ENCODE data around the gene MLC1. TPM values are rescaled to one million over a fixed set of nuclear protein-coding genes. Genes with fewer than 3 reads are reported as not detected.

The MLC1 gene
- 1 to 10 TPM in 1 of 2 donors, under 1 TPM in 1; 0.33 to 9.4 TPM for total RNA-seq
- under 1 TPM in 1 of 2 donors, not detected in 1; 0.13 TPM for polyA plus RNA-seq

DNA sequence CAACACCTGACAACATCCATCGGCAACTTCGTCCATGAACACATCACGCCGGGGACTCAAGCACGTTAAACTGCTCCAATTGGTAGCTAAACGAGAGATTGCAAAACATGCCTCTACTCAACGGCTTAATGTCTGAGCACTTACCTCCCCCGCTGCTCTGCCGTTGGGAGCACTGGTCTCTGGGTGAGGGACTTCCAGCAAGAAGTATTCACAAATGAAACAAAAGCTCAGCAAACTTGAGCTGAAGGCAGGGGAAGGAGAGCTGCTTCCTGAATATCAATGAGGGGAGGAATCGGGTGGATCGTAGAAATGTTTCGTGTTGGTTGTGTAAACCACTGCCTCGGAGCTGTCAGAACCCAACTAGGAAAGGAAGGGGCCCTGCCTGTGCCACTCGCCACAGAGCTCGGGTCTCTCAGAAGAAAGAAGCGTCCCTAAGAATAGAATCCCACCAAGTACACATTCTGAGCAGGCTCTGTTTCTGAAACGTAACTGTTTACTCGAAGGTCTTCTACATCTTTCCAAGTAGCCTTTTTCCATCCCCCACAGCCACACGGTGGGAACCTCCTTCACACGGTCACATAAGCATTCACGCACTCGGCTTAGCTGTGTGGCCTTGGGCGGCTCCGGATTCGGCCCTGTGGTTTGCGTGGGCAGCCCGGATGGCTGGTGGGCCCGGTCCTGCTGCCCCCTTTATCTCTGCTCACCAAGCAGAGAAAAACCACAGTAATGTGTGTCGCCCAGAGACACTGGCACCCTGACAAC is at the start of gene MLC1:
Gene MLC1, minus strand, starts transcription at position 216 of the 762 bp plus-strand sequence. CDS start 524 bp downstream, outside the sequence.
- WGBS: 57% methylated on average over 29 of the region's 29 CpGs
- no peaks in the 10 kb centered on the region for H3K4me1 ChIP-seq (ENCODE audit: control insufficient read depth in 4 of 4, insufficient read depth in 4 of 4, low read length in 3 of 4)
- H3K9me3 ChIP-seq (ENCODE audit: control insufficient read depth in 4 of 4, low read length in 3 of 4): no peaks in the 10 kb centered on the region
- H3K27ac ChIP-seq (ENCODE audit: low read depth in 1 of 2, low read length in 2 of 2): no peak within 1 kb of the TSS
- H3K27me3 ChIP-seq (ENCODE audit: control insufficient read depth in 4 of 4, insufficient read depth in 4 of 4, low read length in 3 of 4): peaks cover 0 to 2% (median 0%) of the 10 kb centered on the region in 4 donors
- no peak within 1 kb of the TSS for H3K4me3 ChIP-seq (ENCODE audit: low read depth in 1 of 3, low read length in 3 of 3)
- DNase-seq (ENCODE audit: low spot score): no peak
- no peak for TF ChIP-seq EGR1 (IDR thresholded peaks at IDR 0.05; ENCODE audit: low read depth in 2 of 2)
- no peak for TF ChIP-seq RAD21 (IDR thresholded peaks at IDR 0.05)
- TF ChIP-seq RXRA (IDR thresholded peaks at IDR 0.05): no peak
- TF ChIP-seq YY1 (IDR thresholded peaks at IDR 0.05): no peak
- TF ChIP-seq HNF4G (IDR thresholded peaks at IDR 0.05): no peak
- TF ChIP-seq TAF1 (conservative IDR thresholded peaks at IDR 0.05): no peak
- TF ChIP-seq, protein P1, sequence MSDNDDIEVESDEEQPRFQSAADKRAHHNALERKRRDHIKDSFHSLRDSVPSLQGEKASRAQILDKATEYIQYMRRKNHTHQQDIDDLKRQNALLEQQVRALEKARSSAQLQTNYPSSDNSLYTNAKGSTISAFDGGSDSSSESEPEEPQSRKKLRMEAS (IDR thresholded peaks at IDR 0.05): no peak
- no peak within 1 kb of the TSS for H3K9ac ChIP-seq (ENCODE audit: low read depth in 1 of 2, low read length in 2 of 2)
- no peaks in the 10 kb centered on the region for H3K36me3 ChIP-seq (ENCODE audit: control insufficient read depth in 4 of 4, insufficient read depth in 3 of 4, low read depth in 1 of 4, low read length in 3 of 4)

DNA sequence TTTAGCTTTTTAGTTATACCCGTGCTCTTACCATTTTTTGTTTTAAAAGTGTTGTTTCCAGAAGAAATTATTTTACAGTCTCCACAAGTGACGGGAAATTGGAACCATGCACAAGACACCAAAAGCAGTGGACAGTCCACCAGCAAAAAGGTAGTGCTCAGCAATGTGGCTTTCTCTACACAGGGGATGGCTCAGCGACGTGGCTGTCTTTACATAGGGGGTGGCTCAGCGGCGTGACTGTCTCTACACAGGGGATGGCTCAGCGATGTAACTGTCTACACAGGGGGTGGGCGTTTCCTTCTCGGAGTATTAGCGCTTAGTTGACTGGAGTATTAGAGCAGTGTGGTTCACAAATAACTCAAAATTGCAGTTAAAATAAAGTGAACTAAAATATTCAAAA is 49.3 kb upstream of the MLC1 start:
- no peaks in the 10 kb centered on the region for H3K9me3 ChIP-seq (ENCODE audit: control insufficient read depth in 4 of 4, low read length in 3 of 4)
- TF ChIP-seq YY1 (IDR thresholded peaks at IDR 0.05): no peak
- no peak for DNase-seq (ENCODE audit: low spot score)
- no peaks in the 10 kb centered on the region for H3K36me3 ChIP-seq (ENCODE audit: control insufficient read depth in 4 of 4, insufficient read depth in 3 of 4, low read depth in 1 of 4, low read length in 3 of 4)
- no peaks in the 10 kb centered on the region for H3K27me3 ChIP-seq (ENCODE audit: control insufficient read depth in 4 of 4, insufficient read depth in 4 of 4, low read length in 3 of 4)
- H3K4me1 ChIP-seq (ENCODE audit: control insufficient read depth in 4 of 4, insufficient read depth in 4 of 4, low read length in 3 of 4): no peaks in the 10 kb centered on the region
- H3K9ac ChIP-seq (ENCODE audit: low read depth in 1 of 2, low read length in 2 of 2): no peak overlapping the region
- H3K4me3 ChIP-seq (ENCODE audit: low read depth in 1 of 3, low read length in 3 of 3): no peak overlapping the region
- no peak overlapping the region for H3K27ac ChIP-seq (ENCODE audit: low read depth in 1 of 2, low read length in 2 of 2)
- WGBS: 79% methylated on average over 10 of the region's 10 CpGs

DNA sequence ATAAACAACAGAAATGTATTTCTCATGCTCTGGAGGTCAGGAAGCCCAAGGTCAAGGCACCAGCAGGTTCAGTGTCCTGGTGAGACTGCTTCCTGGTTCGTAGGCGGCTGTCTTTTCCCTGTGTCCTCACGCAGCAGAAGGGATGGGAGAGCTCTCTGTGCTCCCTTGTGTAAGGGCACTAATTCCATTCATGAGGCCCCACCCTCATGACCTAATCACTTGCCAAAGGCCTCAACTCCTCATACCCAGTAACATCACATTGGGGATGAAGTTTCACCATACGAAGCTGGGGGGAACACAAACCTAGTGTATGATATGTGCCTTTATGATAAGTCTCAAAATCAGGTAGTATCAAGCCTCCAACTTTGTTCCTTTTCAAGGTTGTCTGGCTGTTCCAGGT is 46.7 kb upstream of the MLC1 start:
- H3K36me3 ChIP-seq (ENCODE audit: control insufficient read depth in 4 of 4, insufficient read depth in 3 of 4, low read depth in 1 of 4, low read length in 3 of 4): no peaks in the 10 kb centered on the region
- no peaks in the 10 kb centered on the region for H3K9me3 ChIP-seq (ENCODE audit: control insufficient read depth in 4 of 4, low read length in 3 of 4)
- no peak overlapping the region for H3K4me3 ChIP-seq (ENCODE audit: low read depth in 1 of 3, low read length in 3 of 3)
- 96% methylated on average over 4 of the region's 4 CpGs for WGBS
- H3K4me1 ChIP-seq (ENCODE audit: control insufficient read depth in 4 of 4, insufficient read depth in 4 of 4, low read length in 3 of 4): no peaks in the 10 kb centered on the region
- no peak for DNase-seq (ENCODE audit: low spot score)
- no peak overlapping the region for H3K9ac ChIP-seq (ENCODE audit: low read depth in 1 of 2, low read length in 2 of 2)
- H3K27ac ChIP-seq (ENCODE audit: low read depth in 1 of 2, low read length in 2 of 2): no peak overlapping the region
- TF ChIP-seq, protein P2, sequence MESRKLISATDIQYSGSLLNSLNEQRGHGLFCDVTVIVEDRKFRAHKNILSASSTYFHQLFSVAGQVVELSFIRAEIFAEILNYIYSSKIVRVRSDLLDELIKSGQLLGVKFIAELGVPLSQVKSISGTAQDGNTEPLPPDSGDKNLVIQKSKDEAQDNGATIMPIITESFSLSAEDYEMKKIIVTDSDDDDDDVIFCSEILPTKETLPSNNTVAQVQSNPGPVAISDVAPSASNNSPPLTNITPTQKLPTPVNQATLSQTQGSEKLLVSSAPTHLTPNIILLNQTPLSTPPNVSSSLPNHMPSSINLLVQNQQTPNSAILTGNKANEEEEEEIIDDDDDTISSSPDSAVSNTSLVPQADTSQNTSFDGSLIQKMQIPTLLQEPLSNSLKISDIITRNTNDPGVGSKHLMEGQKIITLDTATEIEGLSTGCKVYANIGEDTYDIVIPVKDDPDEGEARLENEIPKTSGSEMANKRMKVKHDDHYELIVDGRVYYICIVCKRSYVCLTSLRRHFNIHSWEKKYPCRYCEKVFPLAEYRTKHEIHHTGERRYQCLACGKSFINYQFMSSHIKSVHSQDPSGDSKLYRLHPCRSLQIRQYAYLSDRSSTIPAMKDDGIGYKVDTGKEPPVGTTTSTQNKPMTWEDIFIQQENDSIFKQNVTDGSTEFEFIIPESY (IDR thresholded peaks at IDR 0.05): no peak
- no peaks in the 10 kb centered on the region for H3K27me3 ChIP-seq (ENCODE audit: control insufficient read depth in 4 of 4, insufficient read depth in 4 of 4, low read length in 3 of 4)

DNA sequence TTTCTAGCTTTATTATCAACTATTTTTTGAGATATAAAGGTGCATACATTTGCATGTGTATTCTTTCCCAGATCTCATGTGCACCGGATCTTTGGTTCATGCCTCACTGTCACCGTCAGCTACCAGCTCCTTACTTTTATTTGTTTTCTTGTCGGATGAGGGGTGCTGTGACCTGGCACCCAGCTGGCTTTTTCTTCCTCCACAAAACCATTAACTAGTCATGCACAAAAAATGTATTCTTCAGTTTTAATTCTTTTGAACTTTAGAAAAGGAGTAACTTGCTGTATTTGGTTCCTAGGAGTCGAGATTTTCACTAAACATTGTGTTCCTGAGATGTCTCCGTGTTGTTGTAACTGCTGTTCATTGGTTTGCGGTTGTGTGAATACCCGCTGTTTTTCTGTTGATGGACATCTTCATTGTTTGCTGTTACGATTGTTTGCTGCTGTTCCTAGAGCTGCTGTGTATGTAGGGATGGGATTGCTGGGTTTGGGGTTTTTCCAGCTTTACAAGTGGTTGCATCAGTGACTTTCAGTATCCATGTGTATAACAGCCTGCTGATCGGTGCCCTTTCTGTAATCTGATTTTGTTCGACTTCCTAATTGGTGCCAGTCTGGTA is 44.0 kb upstream of the MLC1 start:
- Histone ChIP-seq H3K9ac (ENCODE audit: low read depth in 1 of 2, low read length in 2 of 2) (no peak overlapping the region), H3K27ac (ENCODE audit: low read depth in 1 of 2, low read length in 2 of 2) (no peak overlapping the region), H3K4me3 (ENCODE audit: low read depth in 1 of 3, low read length in 3 of 3) (no peak overlapping the region), H3K27me3 (ENCODE audit: control insufficient read depth in 4 of 4, insufficient read depth in 4 of 4, low read length in 3 of 4) (no peaks in the 10 kb centered on the region), H3K9me3 (ENCODE audit: control insufficient read depth in 4 of 4, low read length in 3 of 4) (no peaks in the 10 kb centered on the region), H3K36me3 (ENCODE audit: control insufficient read depth in 4 of 4, insufficient read depth in 3 of 4, low read depth in 1 of 4, low read length in 3 of 4) (no peaks in the 10 kb centered on the region), H3K4me1 (ENCODE audit: control insufficient read depth in 4 of 4, insufficient read depth in 4 of 4, low read length in 3 of 4) (no peaks in the 10 kb centered on the region)
- no peak for DNase-seq (ENCODE audit: low spot score)
- WGBS: 93% methylated on average over 10 of the region's 10 CpGs
- TF ChIP-seq, protein P3, sequence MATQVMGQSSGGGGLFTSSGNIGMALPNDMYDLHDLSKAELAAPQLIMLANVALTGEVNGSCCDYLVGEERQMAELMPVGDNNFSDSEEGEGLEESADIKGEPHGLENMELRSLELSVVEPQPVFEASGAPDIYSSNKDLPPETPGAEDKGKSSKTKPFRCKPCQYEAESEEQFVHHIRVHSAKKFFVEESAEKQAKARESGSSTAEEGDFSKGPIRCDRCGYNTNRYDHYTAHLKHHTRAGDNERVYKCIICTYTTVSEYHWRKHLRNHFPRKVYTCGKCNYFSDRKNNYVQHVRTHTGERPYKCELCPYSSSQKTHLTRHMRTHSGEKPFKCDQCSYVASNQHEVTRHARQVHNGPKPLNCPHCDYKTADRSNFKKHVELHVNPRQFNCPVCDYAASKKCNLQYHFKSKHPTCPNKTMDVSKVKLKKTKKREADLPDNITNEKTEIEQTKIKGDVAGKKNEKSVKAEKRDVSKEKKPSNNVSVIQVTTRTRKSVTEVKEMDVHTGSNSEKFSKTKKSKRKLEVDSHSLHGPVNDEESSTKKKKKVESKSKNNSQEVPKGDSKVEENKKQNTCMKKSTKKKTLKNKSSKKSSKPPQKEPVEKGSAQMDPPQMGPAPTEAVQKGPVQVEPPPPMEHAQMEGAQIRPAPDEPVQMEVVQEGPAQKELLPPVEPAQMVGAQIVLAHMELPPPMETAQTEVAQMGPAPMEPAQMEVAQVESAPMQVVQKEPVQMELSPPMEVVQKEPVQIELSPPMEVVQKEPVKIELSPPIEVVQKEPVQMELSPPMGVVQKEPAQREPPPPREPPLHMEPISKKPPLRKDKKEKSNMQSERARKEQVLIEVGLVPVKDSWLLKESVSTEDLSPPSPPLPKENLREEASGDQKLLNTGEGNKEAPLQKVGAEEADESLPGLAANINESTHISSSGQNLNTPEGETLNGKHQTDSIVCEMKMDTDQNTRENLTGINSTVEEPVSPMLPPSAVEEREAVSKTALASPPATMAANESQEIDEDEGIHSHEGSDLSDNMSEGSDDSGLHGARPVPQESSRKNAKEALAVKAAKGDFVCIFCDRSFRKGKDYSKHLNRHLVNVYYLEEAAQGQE (IDR thresholded peaks at IDR 0.05): no peak
- no peak for TF ChIP-seq TAF1 (conservative IDR thresholded peaks at IDR 0.05)
